ENCODE data around the gene ARHGAP28.

Gene ARHGAP28

GRCh38 chr18:6729247-6730091 lies at the start of gene ARHGAP28:
ARHGAP28 (plus strand) TSS chr18:6729716; CDS start chr18:6729822, 106 bp downstream.
- ChIA-PET POLR2A (no interaction called here), CTCF (no interaction called here)
- DNase-seq (ENCODE audit: extremely low spot score): peak; percentile 24
- TF ChIP-seq CTCF (IDR thresholded peaks at IDR 0.05; ENCODE audit: control extremely low read depth, extremely low read depth, low read depth, missing control alignments): no peak

DNA sequence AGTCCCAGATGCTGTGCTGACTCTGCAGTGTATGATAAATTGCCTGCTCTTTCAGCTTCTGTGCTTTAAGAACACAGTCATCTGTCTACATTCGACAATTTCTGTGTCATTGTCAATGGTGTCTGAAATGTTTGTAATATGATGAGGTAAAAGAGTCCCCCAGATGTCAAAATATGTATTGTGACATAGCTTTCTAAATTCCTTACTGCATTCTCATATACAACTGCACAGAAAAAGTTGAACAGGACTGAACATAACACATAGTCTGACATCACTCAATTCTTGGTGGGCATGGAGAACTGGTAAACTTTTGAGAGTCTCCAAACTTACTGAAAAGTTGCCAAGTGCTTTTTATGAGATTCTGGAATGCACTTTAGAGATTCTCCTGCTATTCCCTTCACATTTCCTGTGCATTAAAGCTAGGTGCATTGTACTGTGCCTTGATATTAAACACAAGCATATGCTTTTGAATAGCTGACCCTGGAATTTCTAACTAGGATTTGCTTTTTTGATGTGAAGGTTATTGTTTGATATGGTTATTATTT lies 48.1 kb upstream of the ARHGAP28 start:
- DNase-seq (ENCODE audit: extremely low spot score): no peak
- ChIA-PET CTCF (interaction anchor here (1.5 kb wide), 1 partner anchor 69 kb away, joined by 3 read pairs; no protein-coding TSS in a partner anchor), POLR2A (no interaction called here)
- no peak for TF ChIP-seq CTCF (IDR thresholded peaks at IDR 0.05; ENCODE audit: control extremely low read depth, extremely low read depth, low read depth, missing control alignments)

DNA sequence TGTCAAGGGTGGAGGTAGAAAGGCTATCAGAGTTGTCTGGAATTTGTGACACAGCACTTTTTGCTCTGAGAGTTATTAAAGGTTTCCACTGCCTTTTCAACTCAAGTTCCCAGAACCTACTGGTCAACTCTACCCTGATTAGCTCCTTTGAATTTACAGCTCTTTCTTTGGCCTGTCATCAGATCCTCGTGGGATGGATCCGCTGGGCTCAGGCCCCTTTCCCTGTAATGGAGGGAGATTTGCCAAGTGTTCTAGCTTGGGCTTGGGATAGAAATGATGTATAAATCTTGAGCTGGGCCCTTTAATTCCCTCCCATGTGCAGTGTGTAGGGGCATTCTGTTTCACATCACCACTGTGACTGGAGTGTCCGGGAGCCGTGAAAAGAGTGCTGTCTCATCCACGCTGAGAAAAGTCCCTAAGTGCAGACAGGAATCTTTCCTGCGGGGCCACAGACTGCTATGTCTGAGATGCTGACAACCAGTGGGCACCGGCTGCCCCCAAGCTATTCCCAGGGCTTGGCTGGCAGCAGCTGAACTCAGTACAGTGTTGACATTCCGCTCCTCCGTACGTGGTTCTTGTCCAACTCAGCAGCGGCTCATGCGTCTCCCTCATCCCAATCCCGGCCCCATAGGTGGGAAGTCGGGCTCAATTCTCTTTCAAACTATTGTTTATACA lies 46.9 kb upstream of the ARHGAP28 start:
- ChIA-PET POLR2A (no interaction called here), CTCF (interaction anchor here (1.1 to 1.5 kb wide), 2 partner anchors 30 to 67 kb away, joined by 3 read pairs; no protein-coding TSS in a partner anchor)
- no peak for TF ChIP-seq CTCF (IDR thresholded peaks at IDR 0.05; ENCODE audit: control extremely low read depth, extremely low read depth, low read depth, missing control alignments)
- no peak for DNase-seq (ENCODE audit: extremely low spot score)

GRCh38 chr18:6683112-6683876 lies 46.2 kb upstream of the ARHGAP28 start:
- no peak for TF ChIP-seq CTCF (IDR thresholded peaks at IDR 0.05; ENCODE audit: control extremely low read depth, extremely low read depth, low read depth, missing control alignments)
- no peak for DNase-seq (ENCODE audit: extremely low spot score)
- CTCF ChIA-PET: interaction anchor here (1.1 kb wide), 1 partner anchor 29 kb away, joined by 3 read pairs; no protein-coding TSS in a partner anchor
- POLR2A ChIA-PET: no interaction called here

GRCh38 chr18:6687676-6688075 lies 41.8 kb upstream of the ARHGAP28 start:
- ChIA-PET CTCF (no interaction called here), POLR2A (no interaction called here)
- TF ChIP-seq CTCF (IDR thresholded peaks at IDR 0.05; ENCODE audit: control extremely low read depth, extremely low read depth, low read depth, missing control alignments): no peak
- DNase-seq (ENCODE audit: extremely low spot score): no peak

DNA sequence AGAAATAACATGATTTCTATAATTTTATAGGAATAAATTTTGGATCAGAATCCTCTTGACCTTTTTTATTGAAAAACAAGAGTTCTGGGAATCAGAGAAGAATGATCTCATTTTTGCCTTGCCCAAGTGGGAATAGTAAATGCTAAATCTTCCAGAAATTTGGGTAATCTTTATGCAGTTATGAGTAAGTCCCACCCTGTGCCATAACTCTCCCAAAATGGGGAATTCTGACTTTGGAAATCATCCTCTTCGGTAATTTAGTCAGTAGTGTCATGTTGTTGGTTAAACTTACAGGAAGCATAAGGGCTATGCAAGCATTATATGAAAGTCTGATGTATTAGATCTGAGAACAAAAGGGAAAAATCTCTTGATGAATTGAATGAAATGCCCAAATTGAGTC lies 20.6 kb upstream of the ARHGAP28 start:
- CTCF ChIA-PET: no interaction called here
- POLR2A ChIA-PET: no interaction called here
- no peak for DNase-seq (ENCODE audit: extremely low spot score)
- TF ChIP-seq CTCF (IDR thresholded peaks at IDR 0.05; ENCODE audit: control extremely low read depth, extremely low read depth, low read depth, missing control alignments): no peak

Data from GM10248 (cell line).